ENCODE measurements around the gene NCSTN. TPM values are rescaled to one million over a fixed set of nuclear protein-coding genes. Genes with fewer than 3 reads are reported as not detected.

The NCSTN gene
- total and polyA plus RNA-seq, 9 of the 15 experiments (the other 6 are each of a cell fraction or from before 2014, with no cell fraction given): 21.3 to 91.1 (median 57.9) TPM

DNA sequence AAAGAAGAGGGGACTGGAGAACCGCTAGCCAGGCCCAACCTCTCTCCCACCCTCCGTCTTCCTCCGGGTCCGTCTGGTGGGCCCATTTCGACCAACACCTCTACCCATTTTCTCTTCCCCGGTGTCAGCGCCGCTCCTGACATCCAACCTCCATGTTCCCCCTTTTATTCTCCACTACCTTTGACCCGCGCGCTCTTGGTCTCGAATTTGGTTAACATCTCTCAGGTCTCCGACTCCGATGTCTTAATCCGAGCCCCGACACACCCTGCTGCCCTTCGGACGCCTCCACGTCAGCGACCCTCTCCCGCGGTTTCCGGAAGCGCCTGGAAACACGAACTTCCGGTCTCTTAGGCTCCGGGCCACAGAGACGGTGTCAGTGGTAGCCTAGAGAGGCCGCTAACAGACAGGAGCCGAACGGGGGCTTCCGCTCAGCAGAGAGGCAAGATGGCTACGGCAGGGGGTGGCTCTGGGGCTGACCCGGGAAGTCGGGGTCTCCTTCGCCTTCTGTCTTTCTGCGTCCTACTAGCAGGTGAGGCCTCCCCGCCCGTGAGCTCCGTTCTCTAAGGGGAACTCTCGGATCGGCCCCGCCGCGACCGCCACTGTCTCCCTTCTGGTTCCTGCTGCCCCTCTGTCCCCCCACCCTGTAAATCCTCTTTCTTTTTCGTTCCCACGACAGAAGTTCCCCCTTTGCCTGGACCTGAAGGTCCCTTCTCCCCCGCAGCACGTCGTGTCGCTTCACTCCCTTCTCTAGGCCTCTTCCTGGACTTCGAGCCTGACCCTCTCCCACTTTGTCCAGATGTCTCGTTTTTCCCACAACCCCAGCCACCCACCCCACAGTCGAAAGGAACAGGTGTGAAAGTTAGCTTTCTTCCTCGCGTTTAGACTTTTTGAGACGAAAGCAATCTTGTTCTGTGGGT lies at the start of gene NCSTN, which contains the start of gene COPA (continued):
- TF ChIP-seq ZNF232 (CRISPR knock-in tag; IDR thresholded peaks at IDR 0.05): no peak
- no peak for TF ChIP-seq COPS2 (conservative IDR thresholded peaks at IDR 0.05)
- TF ChIP-seq ZKSCAN1 (IDR thresholded peaks at IDR 0.05; ENCODE audit: low read depth, low read length): no peak
- no peak for TF ChIP-seq RFX5 (IDR thresholded peaks at IDR 0.05; ENCODE audit: low read depth, low read length)
- TF ChIP-seq MIER1 (IDR thresholded peaks at IDR 0.05; ENCODE audit: low read depth): no peak; the same call in 1 of the 2 replicates
- TF ChIP-seq NONO (IDR thresholded peaks at IDR 0.05; ENCODE audit: low read depth in 2 of 2, low read length in 1 of 2): peak in 1 of 2 experiments; percentile 8; a peak in 1 of 4 replicates
- no peak for TF ChIP-seq ZNF146 (CRISPR knock-in tag; IDR thresholded peaks at IDR 0.05; ENCODE audit: unreplicated experiment)
- TF ChIP-seq, protein P1, sequence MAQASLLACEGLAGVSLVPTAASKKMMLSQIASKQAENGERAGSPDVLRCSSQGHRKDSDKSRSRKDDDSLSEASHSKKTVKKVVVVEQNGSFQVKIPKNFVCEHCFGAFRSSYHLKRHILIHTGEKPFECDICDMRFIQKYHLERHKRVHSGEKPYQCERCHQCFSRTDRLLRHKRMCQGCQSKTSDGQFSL (CRISPR knock-in tag; IDR thresholded peaks at IDR 0.05): peak; percentile 67; the same call in 1 of the 2 replicates
- TF ChIP-seq, protein P1 (tag; IDR thresholded peaks at IDR 0.05): peak in 1 of 2 experiments; percentile 60; a peak in 1 of 4 replicates
- no peak for TF ChIP-seq MECOM (CRISPR knock-in tag; IDR thresholded peaks at IDR 0.05)
- peak; percentile 83 for TF ChIP-seq TAF7 (tag; IDR thresholded peaks at IDR 0.05)
- TF ChIP-seq, protein P2, sequence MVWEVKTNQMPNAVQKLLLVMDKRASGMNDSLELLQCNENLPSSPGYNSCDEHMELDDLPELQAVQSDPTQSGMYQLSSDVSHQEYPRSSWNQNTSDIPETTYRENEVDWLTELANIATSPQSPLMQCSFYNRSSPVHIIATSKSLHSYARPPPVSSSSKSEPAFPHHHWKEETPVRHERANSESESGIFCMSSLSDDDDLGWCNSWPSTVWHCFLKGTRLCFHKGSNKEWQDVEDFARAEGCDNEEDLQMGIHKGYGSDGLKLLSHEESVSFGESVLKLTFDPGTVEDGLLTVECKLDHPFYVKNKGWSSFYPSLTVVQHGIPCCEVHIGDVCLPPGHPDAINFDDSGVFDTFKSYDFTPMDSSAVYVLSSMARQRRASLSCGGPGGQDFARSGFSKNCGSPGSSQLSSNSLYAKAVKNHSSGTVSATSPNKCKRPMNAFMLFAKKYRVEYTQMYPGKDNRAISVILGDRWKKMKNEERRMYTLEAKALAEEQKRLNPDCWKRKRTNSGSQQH (CRISPR knock-in tag; IDR thresholded peaks at IDR 0.05): peak; percentile 54; the same call in 1 of the 2 replicates
- TF ChIP-seq, protein P3, sequence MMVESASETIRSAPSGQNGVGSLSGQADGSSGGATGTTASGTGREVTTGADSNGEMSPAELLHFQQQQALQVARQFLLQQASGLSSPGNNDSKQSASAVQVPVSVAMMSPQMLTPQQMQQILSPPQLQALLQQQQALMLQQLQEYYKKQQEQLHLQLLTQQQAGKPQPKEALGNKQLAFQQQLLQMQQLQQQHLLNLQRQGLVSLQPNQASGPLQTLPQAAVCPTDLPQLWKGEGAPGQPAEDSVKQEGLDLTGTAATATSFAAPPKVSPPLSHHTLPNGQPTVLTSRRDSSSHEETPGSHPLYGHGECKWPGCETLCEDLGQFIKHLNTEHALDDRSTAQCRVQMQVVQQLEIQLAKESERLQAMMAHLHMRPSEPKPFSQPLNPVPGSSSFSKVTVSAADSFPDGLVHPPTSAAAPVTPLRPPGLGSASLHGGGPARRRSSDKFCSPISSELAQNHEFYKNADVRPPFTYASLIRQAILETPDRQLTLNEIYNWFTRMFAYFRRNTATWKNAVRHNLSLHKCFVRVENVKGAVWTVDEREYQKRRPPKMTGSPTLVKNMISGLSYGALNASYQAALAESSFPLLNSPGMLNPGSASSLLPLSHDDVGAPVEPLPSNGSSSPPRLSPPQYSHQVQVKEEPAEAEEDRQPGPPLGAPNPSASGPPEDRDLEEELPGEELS (CRISPR knock-in tag; IDR thresholded peaks at IDR 0.05; ENCODE audit: borderline replicate concordance): no peak
- TF ChIP-seq MCM3 (IDR thresholded peaks at IDR 0.05): no peak
- peak; percentile 96 for TF ChIP-seq NFRKB (IDR thresholded peaks at IDR 0.05; ENCODE audit: low read depth)
- TF ChIP-seq SMARCC2 (IDR thresholded peaks at IDR 0.05; ENCODE audit: low read depth): no peak
- TF ChIP-seq, protein P4, sequence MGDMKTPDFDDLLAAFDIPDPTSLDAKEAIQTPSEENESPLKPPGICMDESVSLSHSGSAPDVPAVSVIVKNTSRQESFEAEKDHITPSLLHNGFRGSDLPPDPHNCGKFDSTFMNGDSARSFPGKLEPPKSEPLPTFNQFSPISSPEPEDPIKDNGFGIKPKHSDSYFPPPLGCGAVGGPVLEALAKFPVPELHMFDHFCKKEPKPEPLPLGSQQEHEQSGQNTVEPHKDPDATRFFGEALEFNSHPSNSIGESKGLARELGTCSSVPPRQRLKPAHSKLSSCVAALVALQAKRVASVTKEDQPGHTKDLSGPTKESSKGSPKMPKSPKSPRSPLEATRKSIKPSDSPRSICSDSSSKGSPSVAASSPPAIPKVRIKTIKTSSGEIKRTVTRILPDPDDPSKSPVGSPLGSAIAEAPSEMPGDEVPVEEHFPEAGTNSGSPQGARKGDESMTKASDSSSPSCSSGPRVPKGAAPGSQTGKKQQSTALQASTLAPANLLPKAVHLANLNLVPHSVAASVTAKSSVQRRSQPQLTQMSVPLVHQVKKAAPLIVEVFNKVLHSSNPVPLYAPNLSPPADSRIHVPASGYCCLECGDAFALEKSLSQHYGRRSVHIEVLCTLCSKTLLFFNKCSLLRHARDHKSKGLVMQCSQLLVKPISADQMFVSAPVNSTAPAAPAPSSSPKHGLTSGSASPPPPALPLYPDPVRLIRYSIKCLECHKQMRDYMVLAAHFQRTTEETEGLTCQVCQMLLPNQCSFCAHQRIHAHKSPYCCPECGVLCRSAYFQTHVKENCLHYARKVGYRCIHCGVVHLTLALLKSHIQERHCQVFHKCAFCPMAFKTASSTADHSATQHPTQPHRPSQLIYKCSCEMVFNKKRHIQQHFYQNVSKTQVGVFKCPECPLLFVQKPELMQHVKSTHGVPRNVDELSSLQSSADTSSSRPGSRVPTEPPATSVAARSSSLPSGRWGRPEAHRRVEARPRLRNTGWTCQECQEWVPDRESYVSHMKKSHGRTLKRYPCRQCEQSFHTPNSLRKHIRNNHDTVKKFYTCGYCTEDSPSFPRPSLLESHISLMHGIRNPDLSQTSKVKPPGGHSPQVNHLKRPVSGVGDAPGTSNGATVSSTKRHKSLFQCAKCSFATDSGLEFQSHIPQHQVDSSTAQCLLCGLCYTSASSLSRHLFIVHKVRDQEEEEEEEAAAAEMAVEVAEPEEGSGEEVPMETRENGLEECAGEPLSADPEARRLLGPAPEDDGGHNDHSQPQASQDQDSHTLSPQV (IDR thresholded peaks at IDR 0.05): no peak
- TF ChIP-seq, protein P5, sequence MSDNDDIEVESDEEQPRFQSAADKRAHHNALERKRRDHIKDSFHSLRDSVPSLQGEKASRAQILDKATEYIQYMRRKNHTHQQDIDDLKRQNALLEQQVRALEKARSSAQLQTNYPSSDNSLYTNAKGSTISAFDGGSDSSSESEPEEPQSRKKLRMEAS (CRISPR knock-in tag; IDR thresholded peaks at IDR 0.05): peak; percentile 42
- no peak for TF ChIP-seq SREBF2 (CRISPR knock-in tag; IDR thresholded peaks at IDR 0.05)
